Glutamatergic neuron (in vitro differentiated cells): ENCODE data around the gene GEMIN7. TPM values are rescaled to one million over a fixed set of nuclear protein-coding genes. Genes with fewer than 3 reads are reported as not detected.

ENCODE experiments used
- DNase-seq: peaks from one replicate; pipeline ENCODE4 v3.0.0; 2022
- H3K27ac Mint-ChIP-seq: one replicate; pipeline ENCODE4 v1.8.0; 2020; ENCODE audit warnings: mild to moderate bottlenecking, mixed read lengths, inconsistent platforms; ENCODE audit not compliant: unreplicated experiment
- H3K27me3 Mint-ChIP-seq: one replicate; pipeline ENCODE4 v1.8.0; 2020; ENCODE audit warnings: mild to moderate bottlenecking, moderate library complexity, mixed read lengths, inconsistent platforms; ENCODE audit not compliant: unreplicated experiment
- H3K36me3 Mint-ChIP-seq: one replicate; pipeline ENCODE4 v1.8.0; 2020; ENCODE audit warnings: mild to moderate bottlenecking, mixed read lengths, inconsistent platforms; ENCODE audit not compliant: unreplicated experiment
- H3K4me1 Mint-ChIP-seq: one replicate; pipeline ENCODE4 v1.8.0; 2020; ENCODE audit warnings: mild to moderate bottlenecking, low read depth, mixed read lengths, inconsistent platforms; ENCODE audit not compliant: unreplicated experiment
- H3K4me3 Mint-ChIP-seq: one replicate; pipeline ENCODE4 v1.8.0; 2020; ENCODE audit warnings: mild to moderate bottlenecking, mixed read lengths, inconsistent platforms; ENCODE audit not compliant: unreplicated experiment
- H3K9me3 Mint-ChIP-seq: one replicate; pipeline ENCODE4 v1.8.0; 2020; ENCODE audit warnings: mild to moderate bottlenecking, moderate library complexity, mixed read lengths, inconsistent platforms; ENCODE audit not compliant: unreplicated experiment
- total RNA-seq: library from RNA; stranded (reverse); fragmentation: NEBNext Ultra II Directional; extraction: Animal tissue kit (Norgen Biotek cat#: 25700); gene quantifications from one replicate; pipeline ENCODE4 v1.2.1, GENCODE V29; 2021; ENCODE audit not compliant: unreplicated experiment
- TF ChIP-seq, protein P1 (sequence below): fragments of 200-600 bp; sonication (generic); IDR thresholded peaks from one replicate; pipeline ENCODE4 v1.5.0; 2021; ENCODE audit not compliant: partially characterized antibody, unreplicated experiment

The GEMIN7 gene
- total RNA-seq, 1 donor from 2014 or later, result 49.1 TPM

DNA sequence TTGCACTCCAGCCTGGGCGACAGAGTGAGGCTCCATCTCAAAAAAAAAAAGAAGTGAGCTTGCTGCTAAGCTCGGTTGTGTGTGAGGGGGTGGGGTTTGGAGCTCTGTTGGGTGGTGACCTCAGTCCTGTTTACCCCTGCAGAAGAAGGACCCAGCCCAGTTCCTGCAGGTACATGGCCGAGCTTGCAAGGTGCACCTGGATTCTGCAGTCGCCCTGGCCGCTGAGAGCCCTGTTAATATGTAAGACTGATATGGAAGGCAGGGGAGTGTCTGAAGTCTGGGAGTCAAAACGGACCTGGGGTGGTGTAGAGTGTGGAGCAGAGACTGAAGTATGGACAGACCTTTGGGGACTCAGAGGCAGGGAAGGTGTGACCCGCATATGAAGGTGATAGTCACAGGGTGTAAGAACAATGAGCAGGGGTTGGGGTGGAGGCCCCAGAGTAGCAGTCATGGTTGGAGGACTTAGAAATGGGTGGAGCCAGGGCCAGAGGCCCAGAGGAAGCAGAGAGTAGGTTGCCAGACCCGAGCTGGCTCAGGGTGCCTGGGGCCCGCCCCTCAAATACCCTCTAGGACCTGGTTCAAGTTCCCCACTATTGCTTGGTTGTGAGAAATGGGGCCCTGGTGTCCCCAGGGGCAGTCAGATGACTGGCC lies 27.0 kb upstream of the GEMIN7 start:
- Mint-ChIP-seq H3K27ac (peak overlapping the region; percentile 7), H3K4me1 (peaks cover 4% of the 10 kb centered on the region), H3K4me3 (no peak overlapping the region), H3K27me3 (peaks cover 3% of the 10 kb centered on the region), H3K9me3 (peaks cover 2% of the 10 kb centered on the region), H3K36me3 (no peaks in the 10 kb centered on the region)
- TF ChIP-seq, protein P1, sequence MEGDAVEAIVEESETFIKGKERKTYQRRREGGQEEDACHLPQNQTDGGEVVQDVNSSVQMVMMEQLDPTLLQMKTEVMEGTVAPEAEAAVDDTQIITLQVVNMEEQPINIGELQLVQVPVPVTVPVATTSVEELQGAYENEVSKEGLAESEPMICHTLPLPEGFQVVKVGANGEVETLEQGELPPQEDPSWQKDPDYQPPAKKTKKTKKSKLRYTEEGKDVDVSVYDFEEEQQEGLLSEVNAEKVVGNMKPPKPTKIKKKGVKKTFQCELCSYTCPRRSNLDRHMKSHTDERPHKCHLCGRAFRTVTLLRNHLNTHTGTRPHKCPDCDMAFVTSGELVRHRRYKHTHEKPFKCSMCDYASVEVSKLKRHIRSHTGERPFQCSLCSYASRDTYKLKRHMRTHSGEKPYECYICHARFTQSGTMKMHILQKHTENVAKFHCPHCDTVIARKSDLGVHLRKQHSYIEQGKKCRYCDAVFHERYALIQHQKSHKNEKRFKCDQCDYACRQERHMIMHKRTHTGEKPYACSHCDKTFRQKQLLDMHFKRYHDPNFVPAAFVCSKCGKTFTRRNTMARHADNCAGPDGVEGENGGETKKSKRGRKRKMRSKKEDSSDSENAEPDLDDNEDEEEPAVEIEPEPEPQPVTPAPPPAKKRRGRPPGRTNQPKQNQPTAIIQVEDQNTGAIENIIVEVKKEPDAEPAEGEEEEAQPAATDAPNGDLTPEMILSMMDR, result no peak
- no peak for DNase-seq

DNA sequence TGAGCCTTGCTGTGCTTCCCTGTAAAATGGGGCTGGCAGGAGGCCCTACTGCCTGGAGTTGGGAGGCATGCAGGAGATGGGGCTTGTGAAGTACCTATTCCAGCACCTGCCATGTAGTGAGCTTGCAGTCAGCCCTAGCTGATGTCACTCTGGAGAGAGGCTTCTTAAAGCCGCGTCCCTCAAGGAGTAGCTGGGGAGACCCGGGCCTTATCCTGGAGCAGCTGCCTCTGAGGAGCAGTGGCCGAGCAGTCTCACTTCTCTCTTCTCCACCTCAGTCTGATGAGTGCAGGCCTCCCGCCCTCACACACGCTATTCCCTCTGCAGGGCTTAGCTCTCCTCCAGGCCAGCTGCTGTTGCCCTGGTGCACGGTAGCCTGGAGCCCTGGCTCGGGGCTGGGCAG lies 22.2 kb upstream of the GEMIN7 start:
- no peak for DNase-seq
- Mint-ChIP-seq H3K4me1 (peaks cover 6% of the 10 kb centered on the region), H3K36me3 (no peaks in the 10 kb centered on the region), H3K4me3 (no peak overlapping the region), H3K27me3 (peaks cover 5% of the 10 kb centered on the region), H3K9me3 (peaks cover 4% of the 10 kb centered on the region), H3K27ac (no peak overlapping the region)
- TF ChIP-seq, protein P1, result no peak

DNA sequence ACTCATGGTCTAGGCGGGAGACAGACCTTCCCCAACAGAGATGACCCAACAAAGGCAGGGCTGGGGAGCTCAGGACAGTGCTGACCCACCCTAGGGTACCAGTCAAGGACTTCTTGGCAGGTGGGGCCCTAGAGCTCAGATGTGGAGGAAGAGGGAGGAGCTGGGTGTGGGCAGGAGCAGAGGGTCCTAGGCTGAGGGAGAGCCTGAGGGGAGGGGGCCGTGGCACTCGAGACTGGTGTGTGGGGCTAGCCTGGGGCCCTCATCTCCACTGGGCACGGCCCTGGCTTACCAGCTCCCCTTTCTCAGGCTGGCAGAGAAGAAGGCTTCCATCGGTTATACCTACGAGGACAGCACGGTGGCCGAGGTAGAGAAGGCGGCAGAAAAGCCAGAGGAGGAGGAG lies 21.6 kb upstream of the GEMIN7 start:
- no peaks in the 10 kb centered on the region for H3K36me3 Mint-ChIP-seq
- peaks cover 3% of the 10 kb centered on the region for H3K4me1 Mint-ChIP-seq
- DNase-seq, result no peak
- TF ChIP-seq, protein P1, result no peak
- no peak overlapping the region for H3K4me3 Mint-ChIP-seq
- H3K27ac Mint-ChIP-seq, result no peak overlapping the region
- H3K27me3 Mint-ChIP-seq, result peaks cover 5% of the 10 kb centered on the region
- peaks cover 4% of the 10 kb centered on the region for H3K9me3 Mint-ChIP-seq

DNA sequence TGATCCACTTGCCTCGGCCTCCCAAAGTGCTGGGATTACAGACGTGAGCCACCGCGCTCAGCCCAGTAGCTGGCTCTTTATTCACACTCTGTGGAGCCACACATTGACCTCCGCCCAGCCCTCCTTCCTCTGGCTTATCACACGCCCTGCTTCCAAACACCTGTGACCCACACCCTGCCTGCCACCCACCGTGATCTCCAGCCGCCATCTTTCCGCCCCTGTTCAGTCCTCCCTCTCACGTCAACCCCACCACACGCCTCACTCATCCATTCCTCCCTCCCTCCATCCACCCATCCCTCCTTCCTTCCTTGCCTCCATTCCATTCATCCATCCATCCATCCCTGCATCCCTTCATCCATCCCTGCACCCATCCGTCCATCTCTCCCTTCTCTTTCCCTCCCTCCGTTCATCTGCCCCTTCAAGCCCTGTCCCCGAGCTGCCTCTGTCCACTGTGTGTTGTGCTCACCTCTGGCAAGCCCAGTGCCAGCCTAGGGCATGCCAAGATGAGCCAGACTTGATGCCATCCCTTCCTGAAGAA lies 20.4 kb upstream of the GEMIN7 start:
- no peak for DNase-seq
- Mint-ChIP-seq H3K36me3 (no peaks in the 10 kb centered on the region), H3K27me3 (peaks cover 9% of the 10 kb centered on the region), H3K4me1 (peaks cover 3% of the 10 kb centered on the region), H3K4me3 (no peak overlapping the region), H3K27ac (no peak overlapping the region), H3K9me3 (peaks cover 4% of the 10 kb centered on the region)
- TF ChIP-seq, protein P1, result no peak

DNA sequence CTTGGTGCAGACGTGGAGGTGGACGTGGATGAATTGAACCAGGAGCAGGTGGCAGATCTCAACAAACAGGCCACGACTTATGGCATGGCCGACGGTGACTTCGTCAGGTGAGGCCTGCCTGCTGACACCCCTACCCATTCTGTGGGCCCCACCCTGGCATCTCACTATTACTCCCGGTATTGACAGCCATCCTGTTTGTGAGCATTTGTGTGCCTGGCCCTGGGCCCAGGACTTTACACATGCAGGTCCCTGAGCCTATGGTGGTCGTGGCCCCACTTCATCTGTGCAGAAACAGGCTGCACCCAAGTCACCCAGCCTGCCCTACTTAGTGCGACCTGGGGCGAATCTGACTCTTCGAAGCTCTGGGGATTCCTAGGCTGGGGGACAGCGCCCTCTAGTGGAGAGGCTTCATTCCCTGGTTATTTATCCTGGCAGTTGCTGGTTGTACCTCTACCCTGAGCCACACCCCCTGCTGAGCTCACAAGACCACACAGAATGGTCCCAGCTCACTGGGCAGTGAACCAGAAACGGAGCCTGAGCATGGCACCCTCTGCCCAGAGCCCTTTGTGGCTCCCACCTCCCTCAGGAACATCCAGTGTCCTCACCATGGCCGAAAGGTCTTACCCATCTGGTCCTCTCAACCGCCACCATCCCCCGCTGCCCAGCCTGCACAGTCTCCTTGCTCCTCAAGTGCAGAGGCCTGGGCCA lies 19.6 kb upstream of the GEMIN7 start:
- Mint-ChIP-seq H3K4me1 (peaks cover 3% of the 10 kb centered on the region), H3K4me3 (no peak overlapping the region), H3K27ac (peak overlapping the region; percentile 1), H3K9me3 (peaks cover 4% of the 10 kb centered on the region), H3K36me3 (no peaks in the 10 kb centered on the region), H3K27me3 (peaks cover 9% of the 10 kb centered on the region)
- peak; percentile 88 for DNase-seq
- TF ChIP-seq, protein P1, result peak; percentile 96
